ENCODE measurements around the gene KIF19. TPM values are rescaled to one million over a fixed set of nuclear protein-coding genes. Genes with fewer than 3 reads are reported as not detected.

The KIF19 gene
- total RNA-seq, 1 donor, result not detected

DNA sequence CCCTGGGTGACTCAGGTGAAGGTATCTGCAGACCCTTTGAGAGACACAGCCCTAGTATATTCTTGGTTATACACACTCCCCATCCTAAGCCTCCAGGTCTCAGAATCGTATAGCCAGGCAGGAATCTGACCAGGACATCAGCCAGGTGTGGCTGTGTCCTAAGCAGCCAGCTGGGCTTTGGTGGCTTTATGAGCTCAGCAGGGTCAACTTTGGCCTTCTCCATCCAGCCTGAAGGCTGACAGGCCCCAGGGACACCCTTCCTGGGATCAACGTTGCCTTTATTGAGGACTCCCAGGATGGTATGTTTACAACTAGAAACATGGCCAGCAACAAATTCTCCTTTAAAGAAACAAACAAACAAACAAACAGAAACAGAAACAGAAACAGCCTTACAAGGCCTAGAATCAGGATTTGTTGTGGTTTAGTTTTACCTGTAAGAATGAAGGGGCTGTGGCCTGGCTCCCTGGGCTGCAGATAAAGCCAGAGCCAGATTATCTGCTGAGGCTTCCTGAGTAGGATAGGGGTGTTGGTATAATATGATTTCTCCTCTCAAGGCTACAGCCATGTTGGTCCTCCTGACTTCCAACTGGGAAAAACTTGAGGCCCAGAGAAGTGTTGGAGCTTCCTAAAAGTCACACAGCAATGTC lies 8.5 kb downstream of the KIF19 start:
- no peak for DNase-seq (ENCODE audit: insufficient read length, low spot score, missing footprints)
- H3K27me3 ChIP-seq (ENCODE audit: insufficient read depth, low read length), result peaks cover 9% of the 10 kb centered on the region
- H3K4me1 ChIP-seq (ENCODE audit: insufficient read depth, low read length), result no peaks in the 10 kb centered on the region
- no peaks in the 10 kb centered on the region for H3K36me3 ChIP-seq (ENCODE audit: insufficient read depth, low read length)
- TF ChIP-seq, protein P1, sequence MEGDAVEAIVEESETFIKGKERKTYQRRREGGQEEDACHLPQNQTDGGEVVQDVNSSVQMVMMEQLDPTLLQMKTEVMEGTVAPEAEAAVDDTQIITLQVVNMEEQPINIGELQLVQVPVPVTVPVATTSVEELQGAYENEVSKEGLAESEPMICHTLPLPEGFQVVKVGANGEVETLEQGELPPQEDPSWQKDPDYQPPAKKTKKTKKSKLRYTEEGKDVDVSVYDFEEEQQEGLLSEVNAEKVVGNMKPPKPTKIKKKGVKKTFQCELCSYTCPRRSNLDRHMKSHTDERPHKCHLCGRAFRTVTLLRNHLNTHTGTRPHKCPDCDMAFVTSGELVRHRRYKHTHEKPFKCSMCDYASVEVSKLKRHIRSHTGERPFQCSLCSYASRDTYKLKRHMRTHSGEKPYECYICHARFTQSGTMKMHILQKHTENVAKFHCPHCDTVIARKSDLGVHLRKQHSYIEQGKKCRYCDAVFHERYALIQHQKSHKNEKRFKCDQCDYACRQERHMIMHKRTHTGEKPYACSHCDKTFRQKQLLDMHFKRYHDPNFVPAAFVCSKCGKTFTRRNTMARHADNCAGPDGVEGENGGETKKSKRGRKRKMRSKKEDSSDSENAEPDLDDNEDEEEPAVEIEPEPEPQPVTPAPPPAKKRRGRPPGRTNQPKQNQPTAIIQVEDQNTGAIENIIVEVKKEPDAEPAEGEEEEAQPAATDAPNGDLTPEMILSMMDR (IDR thresholded peaks at IDR 0.05; ENCODE audit: extremely low read depth, low read depth, low read length), result no peak
- no peak overlapping the region for H3K4me2 ChIP-seq (ENCODE audit: insufficient read depth, low read length)
- H3K27ac ChIP-seq (ENCODE audit: low read depth, low read length), result no peak overlapping the region
- no peaks in the 10 kb centered on the region for H3K79me2 ChIP-seq (ENCODE audit: insufficient read depth, low read length)
- no peaks in the 10 kb centered on the region for H3K9me3 ChIP-seq (ENCODE audit: low read depth, low read length)
- no peaks in the 10 kb centered on the region for H4K20me1 ChIP-seq (ENCODE audit: insufficient read depth, low read length)
- H3K4me3 ChIP-seq (ENCODE audit: insufficient read depth, low read length), result no peak overlapping the region
- H2AFZ ChIP-seq (ENCODE audit: low read length), result no peak overlapping the region

GRCh38 chr17:74335529-74336062 lies 9.6 kb downstream of the KIF19 start:
- H3K27me3 ChIP-seq (ENCODE audit: insufficient read depth, low read length), result peaks cover 9% of the 10 kb centered on the region
- TF ChIP-seq, protein P1 (IDR thresholded peaks at IDR 0.05; ENCODE audit: extremely low read depth, low read depth, low read length), result no peak
- H3K36me3 ChIP-seq (ENCODE audit: insufficient read depth, low read length), result no peaks in the 10 kb centered on the region
- no peaks in the 10 kb centered on the region for H3K79me2 ChIP-seq (ENCODE audit: insufficient read depth, low read length)
- H3K9me3 ChIP-seq (ENCODE audit: low read depth, low read length), result no peaks in the 10 kb centered on the region
- H2AFZ ChIP-seq (ENCODE audit: low read length), result no peak overlapping the region
- H3K4me1 ChIP-seq (ENCODE audit: insufficient read depth, low read length), result no peaks in the 10 kb centered on the region
- no peak overlapping the region for H3K27ac ChIP-seq (ENCODE audit: low read depth, low read length)
- no peaks in the 10 kb centered on the region for H4K20me1 ChIP-seq (ENCODE audit: insufficient read depth, low read length)
- no peak overlapping the region for H3K4me2 ChIP-seq (ENCODE audit: insufficient read depth, low read length)
- no peak overlapping the region for H3K4me3 ChIP-seq (ENCODE audit: insufficient read depth, low read length)
- no peak for DNase-seq (ENCODE audit: insufficient read length, low spot score, missing footprints)

DNA sequence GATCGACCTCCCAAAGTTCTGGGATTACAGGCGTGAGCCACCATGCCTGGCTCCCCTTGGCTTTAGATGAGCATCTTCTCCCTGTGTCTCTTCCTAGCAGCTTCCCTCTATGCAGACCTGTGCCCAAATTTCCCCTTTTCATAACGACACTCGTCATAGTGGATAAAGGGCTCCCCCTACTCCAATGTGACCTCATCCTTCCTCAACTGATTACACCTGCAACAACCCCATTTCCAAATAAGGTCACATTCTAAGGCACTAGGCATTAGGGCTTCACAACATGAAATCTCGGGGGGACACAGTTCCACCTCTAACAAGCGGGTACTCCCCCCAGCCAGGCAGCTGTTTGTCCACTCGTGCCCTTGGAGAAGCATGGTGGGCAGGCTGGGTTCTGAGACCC lies 10.3 kb downstream of the KIF19 start:
- Histone ChIP-seq H3K27ac (ENCODE audit: low read depth, low read length) (no peak overlapping the region), H3K36me3 (ENCODE audit: insufficient read depth, low read length) (no peaks in the 10 kb centered on the region), H3K79me2 (ENCODE audit: insufficient read depth, low read length) (no peaks in the 10 kb centered on the region), H3K4me3 (ENCODE audit: insufficient read depth, low read length) (no peak overlapping the region), H3K4me1 (ENCODE audit: insufficient read depth, low read length) (no peaks in the 10 kb centered on the region), H3K9me3 (ENCODE audit: low read depth, low read length) (no peaks in the 10 kb centered on the region), H3K4me2 (ENCODE audit: insufficient read depth, low read length) (no peak overlapping the region), H2AFZ (ENCODE audit: low read length) (no peak overlapping the region), H4K20me1 (ENCODE audit: insufficient read depth, low read length) (no peaks in the 10 kb centered on the region), H3K27me3 (ENCODE audit: insufficient read depth, low read length) (peaks cover 9% of the 10 kb centered on the region)
- TF ChIP-seq, protein P1 (IDR thresholded peaks at IDR 0.05; ENCODE audit: extremely low read depth, low read depth, low read length), result no peak
- DNase-seq (ENCODE audit: insufficient read length, low spot score, missing footprints), result no peak

GRCh38 chr17:74337834-74338500 lies 11.9 kb downstream of the KIF19 start:
- DNase-seq (ENCODE audit: insufficient read length, low spot score, missing footprints), result no peak
- Histone ChIP-seq H3K79me2 (ENCODE audit: insufficient read depth, low read length) (no peaks in the 10 kb centered on the region), H3K36me3 (ENCODE audit: insufficient read depth, low read length) (no peaks in the 10 kb centered on the region), H4K20me1 (ENCODE audit: insufficient read depth, low read length) (no peaks in the 10 kb centered on the region), H3K27ac (ENCODE audit: low read depth, low read length) (no peak overlapping the region), H3K4me1 (ENCODE audit: insufficient read depth, low read length) (no peaks in the 10 kb centered on the region), H3K27me3 (ENCODE audit: insufficient read depth, low read length) (peaks cover 9% of the 10 kb centered on the region), H3K9me3 (ENCODE audit: low read depth, low read length) (no peaks in the 10 kb centered on the region), H2AFZ (ENCODE audit: low read length) (no peak overlapping the region), H3K4me2 (ENCODE audit: insufficient read depth, low read length) (no peak overlapping the region), H3K4me3 (ENCODE audit: insufficient read depth, low read length) (no peak overlapping the region)
- TF ChIP-seq, protein P1 (IDR thresholded peaks at IDR 0.05; ENCODE audit: extremely low read depth, low read depth, low read length), result no peak

Measured in osteoblast (primary cell).